GM20000 (cell line): ENCODE data around the gene USP49.

Experiments used
- DNase-seq: peaks from one replicate; pipeline ENCODE4 v3.0.0; 2012; ENCODE audit warnings: low spot score
- TF ChIP-seq, protein P1 (sequence below): IDR thresholded peaks from 2 replicates; pipeline ENCODE4 v1.5.1; 2012; ENCODE audit warnings: mild to moderate bottlenecking, control low read depth; ENCODE audit errors: extremely low read depth, missing control alignments

Gene USP49

DNA sequence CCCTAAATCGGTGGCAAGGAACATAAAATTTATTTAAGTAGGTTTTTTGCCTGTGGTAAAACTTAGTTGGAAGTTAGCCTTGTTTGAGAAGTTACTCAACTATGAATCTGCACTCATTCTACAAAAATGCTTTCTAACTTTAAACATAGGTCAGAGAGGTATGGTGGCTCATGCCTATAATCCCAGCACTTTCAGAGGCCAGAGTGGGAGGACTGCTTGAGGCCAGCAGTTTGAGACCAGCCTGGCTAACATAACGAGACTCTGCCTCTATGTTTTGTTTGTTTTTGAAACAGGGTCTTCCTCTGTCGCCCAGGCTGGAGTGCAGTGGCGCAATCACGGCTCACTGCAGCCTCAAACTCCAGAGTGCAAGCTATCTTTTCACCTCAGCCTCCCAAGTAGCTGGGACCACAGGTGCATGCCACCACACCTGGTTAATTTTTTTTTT lies 16.2 kb downstream of the USP49 start:
- DNase-seq, result no peak
- TF ChIP-seq, protein P1, sequence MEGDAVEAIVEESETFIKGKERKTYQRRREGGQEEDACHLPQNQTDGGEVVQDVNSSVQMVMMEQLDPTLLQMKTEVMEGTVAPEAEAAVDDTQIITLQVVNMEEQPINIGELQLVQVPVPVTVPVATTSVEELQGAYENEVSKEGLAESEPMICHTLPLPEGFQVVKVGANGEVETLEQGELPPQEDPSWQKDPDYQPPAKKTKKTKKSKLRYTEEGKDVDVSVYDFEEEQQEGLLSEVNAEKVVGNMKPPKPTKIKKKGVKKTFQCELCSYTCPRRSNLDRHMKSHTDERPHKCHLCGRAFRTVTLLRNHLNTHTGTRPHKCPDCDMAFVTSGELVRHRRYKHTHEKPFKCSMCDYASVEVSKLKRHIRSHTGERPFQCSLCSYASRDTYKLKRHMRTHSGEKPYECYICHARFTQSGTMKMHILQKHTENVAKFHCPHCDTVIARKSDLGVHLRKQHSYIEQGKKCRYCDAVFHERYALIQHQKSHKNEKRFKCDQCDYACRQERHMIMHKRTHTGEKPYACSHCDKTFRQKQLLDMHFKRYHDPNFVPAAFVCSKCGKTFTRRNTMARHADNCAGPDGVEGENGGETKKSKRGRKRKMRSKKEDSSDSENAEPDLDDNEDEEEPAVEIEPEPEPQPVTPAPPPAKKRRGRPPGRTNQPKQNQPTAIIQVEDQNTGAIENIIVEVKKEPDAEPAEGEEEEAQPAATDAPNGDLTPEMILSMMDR, result no peak

DNA sequence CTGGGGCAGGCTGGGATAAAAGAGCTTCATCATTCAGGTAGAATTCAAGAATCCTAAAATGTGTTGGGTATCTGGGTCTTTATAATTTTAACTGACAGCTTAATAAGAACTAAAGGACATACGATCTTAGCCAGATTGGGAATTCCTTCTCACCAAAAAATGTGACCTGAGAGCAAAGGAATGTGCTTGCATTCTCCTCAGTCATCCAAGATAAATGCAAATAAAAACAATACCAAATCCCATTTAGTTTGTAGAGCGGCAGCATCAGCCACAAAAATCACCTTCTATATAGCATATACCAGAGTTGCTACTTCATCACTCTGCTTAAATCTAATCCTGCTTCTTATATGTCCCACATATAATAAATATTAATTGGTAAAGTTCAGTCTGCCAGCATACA lies 16.9 kb downstream of the USP49 start:
- no peak for DNase-seq
- TF ChIP-seq, protein P1, result no peak

DNA sequence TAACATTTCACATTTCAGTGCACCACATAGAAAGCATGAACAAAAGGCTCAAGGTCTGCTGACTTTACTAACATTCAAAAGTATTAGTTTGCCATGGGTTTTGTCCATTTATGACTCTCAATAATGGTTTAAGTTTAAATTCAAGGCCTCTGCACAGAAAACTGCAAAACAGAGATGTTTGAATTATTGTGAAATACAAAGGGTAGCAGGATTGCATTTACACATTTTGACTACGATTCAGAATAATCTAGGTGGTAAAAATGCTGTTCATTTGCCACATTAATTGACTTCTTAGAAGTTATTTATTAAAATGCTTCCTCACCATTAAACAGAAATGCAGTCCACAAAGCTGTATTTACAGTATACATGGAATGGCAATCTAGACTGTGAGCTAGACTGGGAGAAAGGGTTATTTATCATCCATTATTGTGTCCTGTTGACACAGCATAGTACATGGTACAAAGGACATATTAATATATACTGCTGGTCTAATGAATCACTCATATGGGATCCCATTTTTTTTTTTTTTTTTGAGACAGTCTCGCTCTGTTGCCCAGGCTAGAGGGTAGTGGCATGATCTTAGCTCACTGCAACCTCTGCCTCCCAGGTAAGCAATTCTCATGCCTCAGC lies 18.0 kb downstream of the USP49 start:
- no peak for DNase-seq
- TF ChIP-seq, protein P1, result no peak

DNA sequence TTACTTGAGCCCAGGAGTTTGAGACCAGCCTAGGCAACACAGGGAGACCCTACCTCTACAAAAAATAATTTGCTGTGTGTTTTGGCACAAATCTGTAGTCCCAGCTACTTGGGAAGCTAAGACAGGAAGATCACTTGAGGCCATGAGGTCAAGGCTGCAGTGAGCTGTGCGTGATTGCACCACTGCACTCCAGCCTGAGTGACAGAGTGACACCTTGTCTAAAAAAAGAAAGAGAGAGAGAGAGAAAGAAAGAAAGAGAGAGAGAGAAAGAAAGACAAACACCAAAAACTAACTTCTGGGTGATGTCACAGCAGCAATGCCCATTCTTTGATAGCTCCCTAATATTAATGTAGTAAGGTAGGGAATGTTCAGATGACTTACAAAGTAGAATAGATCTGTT lies 20.4 kb downstream of the USP49 start:
- TF ChIP-seq, protein P1, result no peak
- DNase-seq, result no peak

DNA sequence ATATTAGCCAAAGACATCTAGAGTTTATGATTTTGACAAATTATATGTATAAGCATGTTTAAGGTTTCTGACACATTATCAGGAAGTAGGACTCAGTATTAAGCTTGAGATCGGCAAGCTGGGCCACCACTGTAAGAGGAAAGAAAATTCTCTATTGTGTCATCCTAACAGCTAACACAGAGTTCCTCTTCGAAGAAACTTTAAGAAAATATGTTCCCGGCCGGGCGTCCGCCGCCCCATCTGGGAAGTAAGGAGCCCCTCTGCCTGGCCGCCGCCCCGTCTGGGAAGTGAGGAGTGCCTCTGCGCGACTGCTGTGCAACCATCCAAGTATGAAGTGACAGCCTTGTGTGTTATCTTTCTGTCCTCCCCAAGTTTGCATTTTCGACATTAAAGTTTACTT lies 23.0 kb downstream of the USP49 start:
- TF ChIP-seq, protein P1, result no peak
- DNase-seq, result no peak

DNA sequence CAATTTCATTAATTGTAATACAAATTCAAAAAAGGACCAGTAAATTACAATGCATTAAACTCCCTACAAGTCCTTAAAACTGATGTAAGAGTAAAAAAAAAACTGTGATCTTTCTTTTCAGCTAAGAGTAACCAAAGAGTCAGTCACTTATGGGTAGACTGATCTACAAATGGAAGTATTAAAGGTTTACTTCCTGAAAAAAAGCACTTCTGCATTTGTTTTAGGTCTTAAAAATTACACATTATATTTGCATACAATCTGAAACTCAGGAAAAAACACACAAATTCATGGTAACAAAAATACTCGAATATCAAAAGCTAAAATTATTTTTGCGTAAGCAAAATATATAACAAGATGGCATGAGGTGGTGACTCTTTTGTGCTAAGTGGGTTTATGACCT lies 23.5 kb downstream of the USP49 start:
- no peak for DNase-seq
- TF ChIP-seq, protein P1, result no peak

DNA sequence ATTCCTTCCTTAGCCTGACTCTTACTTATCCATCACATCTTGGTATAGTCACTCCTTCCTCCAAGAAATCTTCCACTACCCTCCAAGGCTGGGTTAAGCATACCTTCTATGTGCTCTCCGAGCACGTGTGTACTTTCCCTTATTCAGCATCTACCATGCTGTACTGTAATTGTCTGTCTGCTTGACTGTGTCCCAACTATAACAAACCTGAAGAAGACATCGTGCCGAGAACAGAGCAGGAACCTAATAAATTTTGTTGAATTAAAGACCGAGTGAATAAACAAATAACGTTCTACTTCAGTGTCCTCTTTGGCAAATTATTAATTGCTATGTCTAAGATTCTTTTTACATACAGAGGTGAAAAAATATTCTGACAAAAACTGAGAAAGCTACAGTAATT lies 35.8 kb downstream of the USP49 start:
- TF ChIP-seq, protein P1, result no peak
- DNase-seq, result no peak
